ENCODE results near the gene ERG28.

ERG28 gene

DNA sequence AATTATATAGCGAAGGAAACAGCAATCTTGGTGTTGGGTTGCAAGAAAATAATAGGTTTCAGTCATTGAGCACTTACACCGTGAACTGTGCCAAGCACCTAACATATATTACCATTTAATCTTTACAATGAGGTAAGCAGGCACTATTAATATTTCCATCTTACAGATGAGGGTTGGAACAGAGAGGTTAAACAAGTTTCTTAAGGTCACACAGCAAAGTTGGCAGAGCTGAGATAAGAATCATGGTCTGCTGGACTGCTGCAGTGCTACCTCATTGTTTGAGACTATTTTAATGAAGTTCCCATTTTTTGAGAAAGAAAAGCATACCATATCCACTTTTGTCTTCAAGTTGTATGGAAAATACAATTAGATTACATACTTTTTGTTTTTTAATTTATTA is 1.7 kb downstream of the ERG28 start:
- DNase-seq: no peak

DNA sequence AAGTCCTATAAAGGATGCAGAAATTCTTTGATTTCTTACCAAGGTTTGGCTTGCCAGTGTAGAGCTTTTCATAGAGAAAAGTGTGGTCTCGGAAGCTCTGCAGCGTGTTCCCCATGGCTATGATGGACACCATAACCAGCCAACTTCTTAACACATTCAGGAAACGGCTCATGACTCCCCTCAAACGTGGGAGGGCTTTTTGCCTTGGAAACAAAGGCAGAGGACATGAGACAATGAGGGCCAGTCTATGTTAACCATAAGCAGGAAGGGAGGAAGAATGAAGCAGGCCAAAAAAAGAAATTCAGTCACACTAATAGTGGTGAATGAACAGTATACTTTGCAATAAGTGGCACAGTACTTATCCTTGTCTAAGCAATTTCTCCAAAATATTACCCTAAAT is 3.3 kb downstream of the ERG28 start:
- DNase-seq: no peak

DNA sequence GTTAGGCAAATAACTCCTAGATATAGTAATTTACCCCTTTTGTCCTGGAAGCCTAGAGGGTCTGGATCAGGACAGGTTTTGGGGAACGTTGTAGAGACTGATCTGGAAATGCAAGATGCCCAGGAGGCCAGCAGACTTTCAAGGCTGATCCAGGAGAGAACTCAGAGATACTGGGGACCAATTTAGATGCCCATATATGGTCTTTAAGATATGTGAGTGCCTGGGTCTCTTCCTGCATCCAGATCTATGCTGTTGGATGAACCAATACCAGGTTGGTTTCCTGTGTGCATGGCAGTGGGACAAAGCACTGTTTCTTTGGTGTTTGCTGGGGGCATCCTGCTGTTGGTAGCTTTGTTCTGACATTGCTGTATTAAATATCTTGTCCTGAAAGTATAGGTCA is 5.4 kb downstream of the ERG28 start:
- DNase-seq: no peak

DNA sequence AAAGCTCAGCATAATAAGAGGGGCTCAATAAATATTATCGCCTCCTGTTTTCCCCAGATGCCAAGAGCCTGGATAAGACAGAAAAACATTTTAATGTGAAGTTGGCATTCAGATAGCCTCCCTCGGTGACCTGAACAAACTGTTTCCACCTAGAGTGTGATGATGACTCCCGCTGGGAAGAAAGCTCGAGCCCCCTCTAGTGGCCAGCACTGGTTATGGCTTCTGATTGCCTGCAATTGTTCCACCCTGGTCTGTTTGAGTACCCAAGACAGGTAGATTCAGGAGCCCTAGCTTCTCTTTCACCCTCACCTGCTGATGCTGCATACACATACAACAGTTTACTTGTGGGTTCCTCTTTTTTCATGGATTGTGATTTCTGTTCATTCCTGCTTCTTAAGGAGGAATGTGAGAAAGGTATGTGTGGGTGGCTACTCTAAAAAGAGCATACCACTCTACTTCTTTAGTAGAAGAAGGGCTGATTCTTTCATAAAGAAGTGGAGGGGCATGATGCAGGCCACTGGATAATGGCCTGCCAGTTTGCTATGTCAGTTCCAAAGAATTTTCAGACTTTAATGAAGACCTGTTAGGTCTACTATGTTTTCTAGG is 6.4 kb downstream of the ERG28 start:
- DNase-seq: peak; percentile 80 to 89 (median 86)

DNA sequence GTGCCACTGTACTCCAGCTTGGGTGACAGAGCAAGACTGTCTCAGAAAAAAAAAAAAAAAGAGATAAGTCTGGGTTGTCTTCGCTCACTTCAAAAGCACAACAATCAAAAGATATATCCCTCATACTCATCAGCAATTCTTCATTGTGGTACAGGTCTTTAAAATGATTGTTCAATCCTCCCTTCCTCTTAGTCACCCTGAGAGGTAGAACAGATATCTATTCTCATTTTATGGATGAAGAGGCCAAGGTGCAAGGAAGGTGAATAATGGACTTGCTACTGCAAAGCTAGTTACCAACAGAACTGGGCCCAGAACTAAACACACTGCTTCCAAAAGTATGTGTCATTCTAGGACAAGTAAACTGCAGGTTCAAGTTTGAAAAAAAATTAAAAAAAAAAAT is 7.1 kb downstream of the ERG28 start:
- no peak for DNase-seq

DNA sequence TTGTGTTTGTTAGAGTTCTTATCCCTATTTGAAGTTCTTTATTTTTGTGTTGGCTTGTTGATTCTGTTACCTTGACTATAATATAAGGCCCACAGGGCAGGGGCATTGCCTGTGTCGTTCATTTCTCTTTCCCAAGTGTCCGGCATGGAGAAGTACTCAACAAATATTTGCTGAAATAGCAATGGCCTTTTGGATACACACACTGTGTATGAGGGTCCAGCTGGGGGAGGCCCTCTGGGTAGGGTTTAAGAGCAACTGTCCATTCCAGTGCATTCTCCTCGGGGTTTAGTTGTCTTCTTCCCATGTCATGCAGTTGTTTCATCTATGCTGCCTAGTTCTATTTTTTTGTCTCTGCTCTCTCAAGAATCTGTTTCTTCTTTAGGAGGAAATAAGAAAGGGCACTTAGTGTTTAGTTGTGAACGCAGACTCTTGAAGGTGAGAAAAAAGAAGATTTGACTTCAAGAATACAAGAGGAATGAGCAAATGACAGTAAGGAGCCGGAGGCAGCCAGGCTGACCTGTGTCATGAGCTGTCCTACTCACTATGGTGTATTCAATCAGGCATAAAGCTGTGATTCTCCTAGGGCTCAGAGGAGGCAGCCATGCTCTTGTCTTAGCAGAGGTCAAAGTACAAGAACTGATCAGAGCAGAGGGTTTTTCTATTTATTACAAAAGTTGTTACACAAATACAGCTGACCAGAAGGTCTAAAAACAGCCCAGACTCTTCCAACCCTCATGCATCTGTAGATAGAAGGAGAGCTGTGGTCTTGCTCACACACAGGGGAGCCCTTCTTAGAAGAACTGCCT is 10.2 kb downstream of the ERG28 start:
- no peak for DNase-seq

DNA sequence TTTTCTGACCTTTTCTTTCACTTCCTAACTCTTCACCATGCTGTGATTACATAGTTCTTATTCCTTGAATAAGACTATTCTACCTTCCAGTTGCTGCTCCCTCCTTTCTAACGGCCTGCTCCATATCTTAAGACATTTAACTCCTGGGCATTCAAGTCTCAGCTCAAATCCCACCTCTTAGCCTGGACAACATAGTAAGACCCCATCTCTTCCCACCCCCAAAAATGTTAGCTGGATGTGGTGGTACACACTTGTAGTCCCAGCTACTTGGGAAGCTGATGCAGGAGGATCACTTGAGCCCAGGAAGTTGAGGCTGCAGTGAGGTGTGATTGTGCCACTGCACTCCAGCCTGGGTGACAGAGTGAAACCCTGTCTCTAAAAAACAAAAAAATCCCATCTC is 10.9 kb downstream of the ERG28 start:
- DNase-seq: no peak

DNA sequence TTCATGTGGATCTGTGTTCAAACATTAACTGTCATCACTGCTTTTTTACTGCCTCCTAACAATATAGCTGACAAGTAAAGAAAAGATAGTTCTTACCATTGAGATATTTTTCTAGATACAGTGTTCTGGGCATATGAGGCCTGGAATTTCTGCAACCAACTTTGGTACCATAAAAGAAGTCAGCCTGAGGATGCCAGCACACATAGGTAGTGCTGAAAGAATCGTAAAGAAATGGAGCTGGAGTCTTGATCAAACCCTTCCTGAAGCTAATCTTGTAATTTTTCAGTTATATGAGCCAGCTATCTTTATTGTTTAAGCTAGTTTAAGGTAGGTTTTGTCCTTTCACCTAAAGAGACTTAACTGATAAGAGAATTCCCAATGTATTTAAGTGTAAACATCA is 11.3 kb downstream of the ERG28 start:
- DNase-seq: no peak

DNA sequence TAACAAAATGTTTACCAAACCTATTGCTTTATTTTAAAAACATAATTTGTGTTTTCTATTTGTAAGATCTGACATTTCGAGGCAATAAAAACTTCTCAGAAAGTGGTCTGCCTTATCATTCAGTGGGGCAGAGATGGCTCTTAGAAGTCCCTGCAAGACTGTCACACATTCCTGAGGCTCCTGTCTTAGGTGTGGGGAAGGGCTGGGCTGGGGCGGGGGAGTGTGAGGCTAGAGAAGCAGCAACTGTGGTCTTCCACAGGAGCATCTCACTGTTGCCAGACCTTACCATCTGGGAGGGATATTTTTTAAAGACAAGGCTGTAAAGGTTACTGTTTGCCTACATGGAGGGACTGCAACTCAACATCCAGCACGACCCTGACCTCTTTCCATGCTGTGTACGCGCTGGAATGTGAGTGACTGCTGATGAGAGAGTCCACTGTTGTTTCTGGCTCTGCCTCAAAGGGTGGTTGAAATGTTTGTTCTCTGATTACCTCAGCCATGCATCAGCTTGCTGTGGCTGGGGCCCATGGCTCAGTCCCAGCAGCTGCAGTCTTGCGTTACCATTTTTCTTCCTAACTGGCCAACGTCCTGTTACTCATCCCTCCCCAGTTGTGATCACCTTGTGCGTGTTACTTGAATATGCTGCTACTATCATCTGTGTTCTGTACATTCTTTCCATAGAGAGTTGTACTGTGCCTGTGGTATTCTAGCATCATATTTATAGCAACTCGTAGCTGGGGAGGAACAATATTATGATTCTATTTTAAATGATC is 12.4 kb downstream of the ERG28 start:
- no peak for DNase-seq

DNA sequence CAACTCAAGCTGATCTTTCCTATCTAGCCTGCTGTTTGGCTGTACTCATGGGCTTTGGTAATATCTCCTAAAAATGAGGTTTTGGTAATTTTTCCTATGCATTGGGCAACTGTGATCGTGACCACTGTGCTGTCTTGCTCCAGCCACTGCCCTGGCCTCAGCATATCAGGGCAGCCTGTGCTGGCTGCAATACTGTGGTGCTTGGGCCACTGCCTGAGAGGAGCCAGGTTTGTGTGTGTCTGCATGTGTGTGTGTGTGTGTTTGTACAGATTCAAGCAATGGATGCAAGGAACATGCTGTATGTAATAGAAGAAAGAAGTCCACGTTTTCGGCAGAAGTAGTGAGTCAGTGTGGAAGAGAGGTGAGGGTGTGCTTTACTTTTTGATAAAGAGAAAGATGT is 13.0 kb downstream of the ERG28 start:
- no peak for DNase-seq

DNA sequence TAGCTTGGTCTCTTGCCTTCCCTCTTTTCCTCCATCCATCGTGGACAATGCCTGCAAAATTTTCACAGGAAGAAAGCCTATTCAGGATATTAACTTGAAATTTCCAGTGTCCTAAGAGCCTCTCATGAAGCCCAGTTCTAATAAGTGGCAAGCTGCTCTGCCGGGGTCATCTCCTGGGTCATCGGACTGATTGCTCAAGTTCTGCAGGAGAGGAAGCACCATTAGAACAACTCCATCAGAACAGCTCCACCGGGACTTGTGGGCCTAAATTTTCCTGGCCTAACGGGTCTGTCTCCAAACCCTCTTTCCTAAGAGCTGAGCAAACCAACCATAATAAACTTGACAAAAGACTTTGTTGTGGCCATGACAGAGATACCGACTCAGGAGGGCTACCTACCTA is 13.9 kb downstream of the ERG28 start:
- no peak for DNase-seq

DNA sequence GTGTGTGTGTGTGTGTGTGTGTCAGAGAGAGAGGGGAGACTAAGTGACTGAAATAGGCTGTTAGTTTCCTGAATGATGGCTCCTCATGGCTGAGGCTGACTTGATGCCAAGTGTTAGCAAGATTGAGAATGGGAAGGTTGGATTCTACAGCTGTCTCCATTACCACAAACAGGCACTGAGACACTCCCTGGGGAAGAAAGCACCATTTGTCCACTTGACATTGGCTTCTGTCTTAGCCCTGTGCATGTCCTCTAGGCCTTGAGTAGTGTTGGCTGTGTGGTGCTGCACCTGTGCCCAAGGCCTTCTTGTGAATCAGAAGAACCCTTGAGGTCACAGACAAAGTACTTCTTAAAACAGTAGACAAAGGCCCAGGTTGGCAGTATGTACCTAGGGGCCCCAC is 15.6 kb downstream of the ERG28 start:
- DNase-seq: no peak

DNA sequence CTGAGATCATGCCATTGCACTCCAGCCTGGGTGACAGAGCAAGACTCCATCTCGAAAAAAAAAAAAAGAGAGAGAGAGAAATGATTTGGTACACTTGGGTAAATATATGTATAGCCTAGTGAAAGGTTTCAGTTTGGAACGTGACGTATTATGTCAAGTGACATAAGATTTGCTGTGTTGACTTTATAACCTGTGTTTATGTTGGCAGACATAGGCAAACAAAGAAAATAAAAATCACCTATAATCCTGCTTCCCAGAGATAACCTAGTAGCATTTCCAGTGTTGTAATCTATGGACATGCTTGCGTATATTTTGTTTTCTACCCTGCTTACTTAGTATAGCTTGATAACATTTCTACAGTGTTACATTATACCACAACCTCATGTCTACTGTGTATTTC is 16.7 kb downstream of the ERG28 start:
- no peak for DNase-seq

DNA sequence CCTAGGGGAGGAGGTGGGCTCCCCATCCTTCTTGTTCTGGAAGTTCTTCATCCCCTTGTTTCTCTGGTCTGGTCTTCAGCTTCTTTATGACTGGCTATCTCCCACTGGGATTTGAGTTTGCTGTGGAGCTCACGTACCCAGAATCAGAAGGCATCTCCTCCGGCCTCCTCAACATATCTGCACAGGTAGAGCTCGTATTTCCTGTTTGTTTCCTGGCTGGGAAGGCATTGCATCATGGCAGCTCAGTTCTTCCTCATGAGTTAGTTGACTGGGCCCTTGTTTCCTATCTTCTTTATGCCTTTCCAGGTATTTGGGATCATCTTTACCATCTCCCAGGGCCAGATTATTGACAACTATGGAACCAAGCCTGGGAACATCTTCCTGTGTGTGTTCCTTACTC is 19.8 kb downstream of the ERG28 start:
- no peak for DNase-seq

DNA sequence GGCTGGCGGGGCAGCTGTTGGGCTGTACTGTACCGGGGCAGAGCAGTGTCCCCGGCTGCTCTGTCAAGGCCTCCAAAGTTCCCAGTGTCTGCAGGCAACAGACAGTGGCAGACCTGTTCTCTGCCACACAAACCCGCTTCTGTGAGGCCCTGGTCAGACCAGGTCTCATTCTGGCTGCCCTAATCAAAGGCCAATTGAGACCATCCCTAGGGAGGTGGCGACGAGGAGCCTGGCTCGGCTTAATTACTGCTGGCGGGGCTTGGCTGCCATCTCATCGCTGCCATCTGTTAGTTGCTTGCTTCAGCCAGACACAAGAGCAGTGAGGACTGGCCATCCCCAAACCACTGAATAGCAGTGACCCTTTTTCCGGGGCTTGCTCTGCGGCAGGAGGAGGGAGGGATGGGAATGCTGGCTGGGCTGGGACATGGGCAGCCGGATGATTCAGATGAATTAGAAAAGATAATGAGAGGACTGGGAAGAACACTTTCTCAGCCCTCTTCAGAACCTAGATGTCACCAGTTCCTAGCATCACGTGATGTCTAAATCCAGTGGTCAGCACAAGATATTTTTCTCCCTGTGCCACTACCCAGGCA is 24.5 kb downstream of the ERG28 start:
- DNase-seq: no peak

DNA sequence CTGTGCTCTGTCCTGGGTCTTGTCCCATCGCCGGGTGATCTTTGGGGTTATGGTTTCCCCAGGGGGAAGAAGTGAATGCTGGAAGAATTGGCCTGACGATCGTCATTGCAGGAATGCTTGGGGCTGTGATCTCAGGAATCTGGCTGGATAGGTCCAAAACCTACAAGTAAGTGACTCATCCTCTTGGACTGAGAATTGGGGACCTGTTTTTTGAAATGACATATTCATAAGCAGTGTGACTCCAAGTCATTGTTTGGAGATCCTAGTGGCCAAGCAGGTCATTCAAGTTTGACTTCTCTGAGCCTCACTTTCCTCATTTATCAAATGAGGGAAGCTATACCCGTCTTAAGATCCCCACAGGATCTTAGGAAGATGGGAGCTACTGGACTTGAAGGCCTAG is 25.8 kb downstream of the ERG28 start:
- DNase-seq: no peak

DNA sequence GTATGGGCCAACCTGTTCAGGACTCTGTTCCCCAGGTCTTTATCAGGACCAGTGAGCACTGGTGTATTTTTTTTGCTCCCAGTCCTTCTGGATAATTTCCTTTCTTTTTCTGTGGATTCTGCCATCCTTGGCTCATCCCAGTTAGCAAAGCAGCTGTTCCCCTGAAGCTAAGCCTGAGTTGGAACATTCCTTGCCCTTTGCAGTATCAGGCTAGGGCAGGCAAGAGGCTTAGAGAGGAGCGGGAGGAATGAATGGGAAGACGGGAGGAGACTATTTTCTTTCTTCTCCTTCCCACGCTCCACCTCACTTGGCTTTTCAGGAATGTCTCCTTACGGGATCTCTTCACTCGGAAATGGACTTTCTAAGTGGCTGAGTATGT is 29.2 kb downstream of the ERG28 start:
- no peak for DNase-seq

DNA sequence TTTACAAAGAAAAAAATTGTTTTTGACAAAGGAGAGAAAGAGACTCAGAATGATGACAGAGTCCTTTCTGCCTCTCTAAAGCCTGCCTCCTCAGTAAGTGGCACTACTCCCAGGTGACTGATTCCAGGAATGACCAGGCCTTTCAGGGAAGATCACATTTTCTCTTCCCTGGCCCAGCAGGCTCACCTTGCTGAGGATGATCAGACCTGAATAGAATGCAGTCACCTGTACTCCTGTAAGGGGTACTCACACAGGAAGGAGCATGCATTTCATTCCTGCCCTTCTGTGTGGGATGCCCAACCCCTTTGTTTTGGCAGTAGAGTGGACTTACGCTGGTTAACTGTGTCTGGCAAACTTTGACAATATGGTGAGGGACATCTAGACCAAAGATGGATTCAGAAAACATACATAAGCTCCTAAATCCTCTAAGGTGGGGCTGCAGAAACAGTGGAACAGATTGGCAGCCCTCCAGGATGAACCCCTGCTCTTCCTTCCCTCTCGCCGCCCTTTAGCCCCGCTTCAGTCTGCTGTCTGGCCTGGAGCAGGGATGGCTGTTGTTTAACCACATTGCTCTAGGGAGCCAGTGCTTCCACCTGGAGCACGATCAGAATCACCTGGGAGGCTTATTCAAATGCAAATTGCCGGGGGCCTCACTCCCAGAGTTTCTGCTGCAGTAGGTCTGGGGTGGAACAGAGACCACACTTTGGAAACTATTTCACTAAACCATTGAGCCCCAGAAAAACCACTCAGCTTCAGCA is 29.8 kb downstream of the ERG28 start:
- DNase-seq: no peak

DNA sequence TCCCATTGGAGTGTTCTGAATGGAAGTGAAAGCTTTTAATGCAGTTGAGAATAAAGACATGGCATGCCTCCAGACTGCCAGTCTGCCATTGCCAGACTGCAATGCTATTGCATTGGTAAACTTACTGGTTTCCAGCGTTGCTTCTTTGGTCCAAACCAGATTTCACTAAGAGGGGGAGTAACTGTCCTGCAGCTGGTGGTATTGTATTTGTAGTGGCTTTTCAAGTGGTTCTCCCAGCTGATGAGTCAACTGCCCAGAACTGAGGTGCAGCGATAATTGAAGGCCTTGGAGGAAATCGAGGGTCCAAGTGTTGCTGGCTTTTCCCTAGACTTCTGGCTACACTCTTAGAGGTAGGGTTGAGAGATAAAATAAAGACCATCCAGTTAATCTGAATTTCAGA is 31.9 kb downstream of the ERG28 start:
- DNase-seq: no peak

DNA sequence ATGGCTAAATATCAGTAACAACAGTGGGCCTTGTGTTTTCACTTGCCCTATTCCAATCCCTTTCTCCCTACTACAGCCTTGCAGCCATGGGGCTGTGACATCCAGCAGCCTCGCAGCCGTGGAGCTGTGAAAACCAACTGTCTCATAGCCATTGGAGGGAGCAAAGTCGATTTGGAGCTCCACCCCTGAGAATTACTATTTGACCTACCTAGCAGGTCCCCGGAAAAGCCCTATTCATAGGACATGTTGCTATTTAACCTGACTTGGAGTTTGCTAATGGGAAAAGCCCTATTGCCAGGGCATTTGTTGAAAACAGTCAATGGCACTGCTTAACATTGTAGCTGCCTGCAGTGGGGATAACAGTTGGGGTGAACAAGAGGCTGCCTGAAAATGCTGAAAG is 33.3 kb downstream of the ERG28 start:
- DNase-seq: no peak

DNA sequence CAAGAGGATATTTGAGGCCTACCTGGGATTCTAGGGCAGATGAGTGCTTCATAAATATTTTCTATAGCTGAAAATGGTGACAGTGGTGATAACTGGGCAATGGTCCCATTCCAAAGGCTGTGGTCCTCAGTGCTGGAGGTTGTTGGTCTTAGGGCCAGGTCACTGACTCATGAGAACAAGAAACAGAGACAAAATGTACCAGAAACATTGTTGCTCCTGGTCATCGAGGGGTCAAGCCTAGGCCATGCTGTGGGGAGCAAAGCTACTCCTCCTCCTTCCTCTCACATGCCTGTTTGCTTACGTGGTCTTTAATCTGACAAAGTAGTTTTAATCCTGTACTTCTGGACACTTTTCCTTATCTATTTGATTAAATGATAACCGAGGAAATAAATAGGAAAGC is 33.8 kb downstream of the ERG28 start:
- peak in 2 of 4 experiments; percentile 22 to 32 for DNase-seq

DNA sequence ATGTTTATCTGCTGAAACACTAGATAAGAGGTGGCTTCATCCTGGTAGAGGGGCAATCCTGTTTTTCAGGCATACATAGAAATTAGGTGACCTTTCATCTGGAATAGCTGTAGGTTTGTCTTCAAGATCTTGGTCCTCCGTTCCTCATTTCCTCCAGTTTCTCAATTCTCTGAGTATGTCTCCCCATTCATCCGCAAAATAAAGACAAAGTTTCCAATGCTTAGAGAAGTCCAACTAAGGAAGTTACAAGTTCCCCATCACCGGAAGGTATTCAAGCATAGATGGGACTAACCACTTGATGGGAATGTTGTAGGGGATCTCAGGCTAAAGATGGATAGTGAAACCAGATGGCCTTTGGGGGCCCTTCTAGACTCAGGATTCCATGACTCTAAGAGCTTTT is 34.3 kb downstream of the ERG28 start:
- peak in 3 of 4 experiments; percentile 15 to 46 (median 39) for DNase-seq

DNA sequence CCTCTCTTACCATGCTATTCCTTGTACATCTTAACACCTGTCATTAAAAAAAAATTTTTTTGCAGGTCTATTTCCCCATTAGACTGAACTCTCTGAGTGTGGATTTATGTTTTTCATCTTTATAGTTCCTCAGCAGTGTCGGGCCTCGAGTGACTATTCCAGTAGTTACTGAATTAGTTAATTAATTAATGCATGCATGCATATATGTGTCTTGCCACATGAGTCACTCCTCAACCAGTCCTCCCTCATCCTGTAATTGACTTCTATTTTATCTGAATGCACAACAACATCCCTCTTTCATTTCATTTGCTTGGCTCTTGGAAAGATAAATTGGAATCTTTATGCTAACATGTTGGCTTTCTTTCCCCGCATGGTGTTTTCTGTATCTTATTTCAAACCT is 35.6 kb downstream of the ERG28 start:
- no peak for DNase-seq

All from suppressor macrophage (primary cell).